ENCODE measurements around the gene CNPY1. TPM values are rescaled to one million over a fixed set of nuclear protein-coding genes. Genes with fewer than 3 reads are reported as not detected.

CNPY1 gene
- total RNA-seq, 1 experiment from 2014 or later: not detected

DNA sequence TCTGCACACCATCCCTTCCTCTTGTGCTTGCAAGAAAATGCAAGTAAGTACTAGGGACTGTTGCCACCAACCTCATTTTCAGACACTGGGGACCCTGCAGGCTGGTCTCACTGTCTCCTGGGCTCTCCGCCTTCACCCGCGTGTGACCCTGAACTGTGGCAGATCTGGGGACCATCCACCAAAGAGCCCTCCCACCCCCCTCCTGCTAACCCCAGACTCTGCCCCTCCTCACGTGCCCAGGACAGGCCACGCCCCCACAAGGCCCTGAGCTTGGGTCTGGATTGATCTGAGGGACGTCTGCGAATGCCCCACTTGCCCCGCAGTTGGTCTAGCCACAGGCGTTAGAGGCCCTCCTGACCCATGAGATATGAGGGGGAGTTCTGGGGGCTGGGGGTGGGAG, 8.1 kb downstream of the CNPY1 start:
- H3K36me3 Mint-ChIP-seq (ENCODE audit: insufficient read depth in 1 of 3, low read depth in 3 of 3): no peaks in the 10 kb centered on the region

More for the DNA sequence above, 8.1 kb downstream of the CNPY1 start:
- H3K4ac ChIP-seq (ENCODE audit: low read depth, low read length): no peak overlapping the region
- no peak overlapping the region for H2BK120ac ChIP-seq (ENCODE audit: low read depth, low read length, poor library complexity, severe bottlenecking)
- H3K4me1 Mint-ChIP-seq: peaks cover 13 to 19% of the 10 kb centered on the region in 2 experiments
- no CpG with 5 or more reads among the region's 9 CpGs for WGBS (ENCODE audit: extremely low coverage, insufficient read length, low lambda C conversion rate)
- no peak overlapping the region for H2AFZ ChIP-seq (ENCODE audit: low read length)
- no peak overlapping the region for H2BK5ac ChIP-seq (ENCODE audit: insufficient read length, low read length)
- H4K5ac ChIP-seq (ENCODE audit: insufficient read length, low read depth, low read length): no peak overlapping the region
- H3K23ac ChIP-seq (ENCODE audit: insufficient read length, low read depth, low read length): no peak overlapping the region
- TF ChIP-seq, protein P1, sequence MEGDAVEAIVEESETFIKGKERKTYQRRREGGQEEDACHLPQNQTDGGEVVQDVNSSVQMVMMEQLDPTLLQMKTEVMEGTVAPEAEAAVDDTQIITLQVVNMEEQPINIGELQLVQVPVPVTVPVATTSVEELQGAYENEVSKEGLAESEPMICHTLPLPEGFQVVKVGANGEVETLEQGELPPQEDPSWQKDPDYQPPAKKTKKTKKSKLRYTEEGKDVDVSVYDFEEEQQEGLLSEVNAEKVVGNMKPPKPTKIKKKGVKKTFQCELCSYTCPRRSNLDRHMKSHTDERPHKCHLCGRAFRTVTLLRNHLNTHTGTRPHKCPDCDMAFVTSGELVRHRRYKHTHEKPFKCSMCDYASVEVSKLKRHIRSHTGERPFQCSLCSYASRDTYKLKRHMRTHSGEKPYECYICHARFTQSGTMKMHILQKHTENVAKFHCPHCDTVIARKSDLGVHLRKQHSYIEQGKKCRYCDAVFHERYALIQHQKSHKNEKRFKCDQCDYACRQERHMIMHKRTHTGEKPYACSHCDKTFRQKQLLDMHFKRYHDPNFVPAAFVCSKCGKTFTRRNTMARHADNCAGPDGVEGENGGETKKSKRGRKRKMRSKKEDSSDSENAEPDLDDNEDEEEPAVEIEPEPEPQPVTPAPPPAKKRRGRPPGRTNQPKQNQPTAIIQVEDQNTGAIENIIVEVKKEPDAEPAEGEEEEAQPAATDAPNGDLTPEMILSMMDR (conservative IDR thresholded peaks at IDR 0.05): no peak
- H3K9me3 Mint-ChIP-seq: peaks cover 0 to 6% of the 10 kb centered on the region in 2 experiments; a peak in 2 of 5 replicates
- H4K91ac ChIP-seq (ENCODE audit: insufficient read length, low read depth, low read length): no peak overlapping the region
- no peak overlapping the region for H2BK15ac ChIP-seq (ENCODE audit: low read depth, low read length)
- H3K14ac ChIP-seq (ENCODE audit: insufficient read depth, low read length): no peak overlapping the region
- H3K27me3 ChIP-seq (ENCODE audit: insufficient read depth, low read length): peaks cover 14% of the 10 kb centered on the region; the same call in 1 of the 2 replicates
- H2BK12ac ChIP-seq (ENCODE audit: insufficient read length, low read depth, low read length): no peak overlapping the region
- no peaks in the 10 kb centered on the region for H3K79me1 ChIP-seq (ENCODE audit: insufficient read depth, low read depth, low read length, poor library complexity, severe bottlenecking)
- H3K79me2 ChIP-seq (ENCODE audit: insufficient read depth, low read length): no peaks in the 10 kb centered on the region
- H3K4me1 ChIP-seq (ENCODE audit: insufficient read depth, low read length): no peaks in the 10 kb centered on the region; the same call in 1 of the 2 replicates
- H3K9me3 ChIP-seq (ENCODE audit: control insufficient read depth, low read depth, low read length): no peaks in the 10 kb centered on the region
- peak; percentile 59 for DNase-seq
- H2AK5ac ChIP-seq (ENCODE audit: insufficient read length, low read length): no peak overlapping the region
- H3K4me2 ChIP-seq (ENCODE audit: insufficient read depth, insufficient read length, low read length): no peak overlapping the region
- no peak overlapping the region for H3K27ac ChIP-seq (ENCODE audit: insufficient read length, low read depth, low read length)
- H3K9ac ChIP-seq (ENCODE audit: extremely low read depth, insufficient read length, low read length): no peak overlapping the region
- no peak overlapping the region for H4K8ac ChIP-seq (replicated peaks; ENCODE audit: insufficient read length, low read depth, low read length)
- H3K27ac Mint-ChIP-seq: no peak overlapping the region
- H2BK20ac ChIP-seq (ENCODE audit: low read depth, low read length, poor library complexity, severe bottlenecking): no peak overlapping the region
- peaks cover 70% of the 10 kb centered on the region for H3K27me3 Mint-ChIP-seq (ENCODE audit: low read depth)
- H3K23me2 ChIP-seq (ENCODE audit: insufficient read length, low read depth, low read length, poor library complexity, severe bottlenecking): peaks cover 5% of the 10 kb centered on the region
- H3K56ac ChIP-seq (ENCODE audit: insufficient read length, low read depth, low read length): no peak overlapping the region
- H3K4me3 Mint-ChIP-seq: no peak overlapping the region
- H4K20me1 ChIP-seq (ENCODE audit: control insufficient read depth, insufficient read depth, insufficient read length): peaks cover 2% of the 10 kb centered on the region
- H3T11ph ChIP-seq (ENCODE audit: low read length): no peak overlapping the region
- H3K18ac ChIP-seq (ENCODE audit: insufficient read length, low read depth, low read length): no peak overlapping the region

Data from H9 (cell line).